DMS 273 (cell line): ENCODE data around the gene CDCA7.
"Not testable (repeated sequence)": the region's sequence is repeated elsewhere in the genome, so short reads cannot be mapped to it uniquely, and the experiment has no call there.

Experiments used
- DNase-seq: peaks from one replicate; lab custom pipeline; 2025; ENCODE audit not compliant: unreplicated experiment; lab: John Stamatoyannopoulos, UW

Gene CDCA7

GRCh38 chr2:173358616-173359015, 3.9 kb downstream of the CDCA7 start:
- no peak for DNase-seq

GRCh38 chr2:173359231-173359630, 4.6 kb downstream of the CDCA7 start:
- DNase-seq = no peak

GRCh38 chr2:173370198-173370597, 15.5 kb downstream of the CDCA7 start:
- no peak for DNase-seq

GRCh38 chr2:173371023-173371422, 16.4 kb downstream of the CDCA7 start:
- no peak for DNase-seq

- no peak for DNase-seq
Observed at GRCh38 chr2:173373290-173373689, 18.6 kb downstream of the CDCA7 start.

GRCh38 chr2:173374634-173375033, 20.0 kb downstream of the CDCA7 start:
- DNase-seq = no peak

- not testable (repeated sequence) for DNase-seq
Observed at GRCh38 chr2:173385534-173385933, 30.9 kb downstream of the CDCA7 start.

- no peak for DNase-seq
Observed at GRCh38 chr2:173386021-173386737, 31.5 kb downstream of the CDCA7 start.

GRCh38 chr2:173386738-173387065, 32.0 kb downstream of the CDCA7 start:
- no peak for DNase-seq

GRCh38 chr2:173387079-173387478, 32.4 kb downstream of the CDCA7 start:
- DNase-seq = no peak

GRCh38 chr2:173387660-173388059, 33.0 kb downstream of the CDCA7 start:
- DNase-seq = no peak

- DNase-seq = no peak
Observed at GRCh38 chr2:173388795-173389194, 34.1 kb downstream of the CDCA7 start.

- DNase-seq = no peak
Observed at GRCh38 chr2:173390036-173390435, 35.4 kb downstream of the CDCA7 start.

GRCh38 chr2:173392731-173393130, 38.1 kb downstream of the CDCA7 start:
- DNase-seq = no peak

- DNase-seq = no peak
Observed at GRCh38 chr2:173393186-173393585, 38.5 kb downstream of the CDCA7 start.

GRCh38 chr2:173393636-173394035, 39.0 kb downstream of the CDCA7 start:
- no peak for DNase-seq

- DNase-seq = no peak
Observed at GRCh38 chr2:173394091-173394974, 39.7 kb downstream of the CDCA7 start.

GRCh38 chr2:173395567-173396351, 41.1 kb downstream of the CDCA7 start:
- no peak for DNase-seq

- DNase-seq = peak; percentile 12
Observed at GRCh38 chr2:173397539-173397938, 42.9 kb downstream of the CDCA7 start.

GRCh38 chr2:173399229-173399628, 44.6 kb downstream of the CDCA7 start:
- DNase-seq = no peak

- peak; percentile 63 for DNase-seq
Observed at GRCh38 chr2:173400760-173401159, 46.1 kb downstream of the CDCA7 start.
